Testis (tissue), 2 donors: Measurements from ENCODE around the gene DERA.

ENCODE experiments used
- CTCF ChIP-seq, 3 experiments: fragments of 450-650 bp in 2 of 3; fragments of 200-600 bp in 1 of 3; sonication (generic) in 1 of 3; IDR thresholded peaks; one replicate each; pipeline ENCODE4 v1.5.1; 2016 to 2019; ENCODE audit warnings: antibody characterized with exemption in 3 of 3, mild to moderate bottlenecking in 2 of 3, moderate library complexity in 1 of 3
- POLR2A ChIP-seq: fragments of 450-650 bp; IDR thresholded peaks from one replicate; pipeline ENCODE4 v1.6.1; 2017; ENCODE audit warnings: antibody characterized with exemption, mild to moderate bottlenecking, moderate library complexity

- TF ChIP-seq CTCF (IDR thresholded peaks at IDR 0.05): no peak
- no peak for TF ChIP-seq POLR2A
Observed at GRCh38 chr12:15918066-15918465, 6.9 kb downstream of the DERA start.
